ENCODE data around the gene TIMM8B.
A peak's percentile ranks its signal among the peaks of the same experiment; 100 is the strongest.

Gene TIMM8B, protein sequence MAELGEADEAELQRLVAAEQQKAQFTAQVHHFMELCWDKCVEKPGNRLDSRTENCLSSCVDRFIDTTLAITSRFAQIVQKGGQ

DNA sequence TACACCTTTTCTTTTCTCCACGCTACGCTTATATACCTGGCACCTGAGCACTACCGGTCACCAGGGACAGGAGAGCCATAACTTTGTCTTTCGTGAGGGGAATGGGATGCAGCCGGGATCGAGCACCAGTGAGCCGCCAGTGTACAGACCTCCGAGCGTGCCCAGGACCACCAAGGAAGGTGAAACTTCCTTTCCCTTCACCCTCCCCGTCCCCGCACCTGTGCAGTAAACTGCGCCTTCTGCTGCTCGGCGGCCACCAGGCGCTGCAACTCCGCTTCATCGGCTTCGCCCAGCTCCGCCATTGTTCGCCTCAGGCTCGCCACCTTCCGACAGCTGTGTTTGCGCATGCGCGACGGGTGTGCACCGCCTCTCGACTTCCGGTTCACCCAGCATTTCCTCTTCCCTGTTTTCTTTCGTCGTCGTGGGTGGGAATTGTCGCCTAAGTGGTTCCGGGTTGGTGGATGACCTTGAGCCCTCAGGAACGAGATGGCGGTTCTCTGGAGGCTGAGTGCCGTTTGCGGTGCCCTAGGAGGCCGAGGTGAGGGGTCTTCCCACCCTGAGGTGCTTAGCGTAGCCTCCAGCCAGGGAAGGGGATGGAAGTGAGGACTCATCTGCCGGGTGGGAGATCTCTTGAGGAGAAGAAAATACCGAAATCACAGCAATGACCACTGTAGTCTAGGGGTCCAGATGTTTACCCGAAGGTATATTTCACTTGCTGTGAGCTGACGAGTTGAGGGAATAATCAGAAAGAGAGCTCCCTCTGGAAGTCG, at the start of gene TIMM8B, which contains the start of gene SDHD:
TSS of gene TIMM8B (minus strand) at position 335 of the 770 bp plus-strand sequence. CDS start at position 302, 33 bp downstream.
TSS of gene SDHD (plus strand) at position 452 of the 770 bp plus-strand sequence. CDS start at position 487, 35 bp downstream.
- POLR2A ChIA-PET = interaction anchor here (0.6 to 2.2 kb wide), 12 partner anchors 10 to 950 kb away, joined by 3 to 8 read pairs (median 4); partner anchors contain the start of gene DLAT
- DNase-seq (ENCODE audit: extremely low spot score) = peak; percentile 98
- CTCF ChIA-PET = interaction anchor here (0.6 to 1.2 kb wide), 2 partner anchors 26 to 64 kb away, joined by 3 to 4 read pairs; no protein-coding TSS in a partner anchor
- TF ChIP-seq ELF4 (IDR thresholded peaks at IDR 0.05) (peak; percentile 92), FOXK2 (IDR thresholded peaks at IDR 0.05) (peak; percentile 87), SUZ12 (IDR thresholded peaks at IDR 0.05) (no peak), L3MBTL2 (conservative IDR thresholded peaks at IDR 0.05) (peak; percentile 62), ARNT (IDR thresholded peaks at IDR 0.05) (no peak)

DNA sequence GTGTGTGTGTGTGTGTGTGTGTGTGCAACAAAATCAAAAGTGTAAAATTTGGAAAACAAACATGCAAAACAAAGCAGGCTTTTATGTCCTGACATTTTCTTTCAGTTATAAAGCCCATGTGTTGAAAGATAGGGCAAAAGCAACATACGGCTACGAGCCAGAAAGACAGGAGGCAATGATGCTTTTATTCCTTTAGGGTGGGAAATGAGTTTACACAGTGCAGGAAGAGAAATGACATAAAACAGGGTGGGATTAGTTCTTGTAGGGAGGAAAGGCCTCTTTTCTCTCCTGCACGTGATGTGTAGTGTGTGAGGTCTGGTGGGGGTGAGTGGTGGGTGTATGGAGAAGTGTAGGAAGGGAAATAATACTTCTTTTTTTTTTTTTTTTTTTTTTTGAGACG, 47.9 kb upstream of the TIMM8B start:
- ChIA-PET POLR2A (no interaction called here), CTCF (no interaction called here)
- no peak for DNase-seq (ENCODE audit: extremely low spot score)
- TF ChIP-seq BHLHE40 (IDR thresholded peaks at IDR 0.05; ENCODE audit: borderline replicate concordance) (no peak), TARDBP (IDR thresholded peaks at IDR 0.05) (no peak), ELF4 (IDR thresholded peaks at IDR 0.05) (no peak), ARNT (IDR thresholded peaks at IDR 0.05) (no peak), FOXM1 (IDR thresholded peaks at IDR 0.05; ENCODE audit: borderline replicate concordance) (no peak), FOXK2 (IDR thresholded peaks at IDR 0.05) (no peak), NFRKB (IDR thresholded peaks at IDR 0.05) (no peak), ZNF384 (IDR thresholded peaks at IDR 0.05) (no peak), L3MBTL2 (conservative IDR thresholded peaks at IDR 0.05) (no peak), SUZ12 (IDR thresholded peaks at IDR 0.05) (no peak), CTBP1 (IDR thresholded peaks at IDR 0.05; ENCODE audit: borderline replicate concordance) (no peak), HDGF (IDR thresholded peaks at IDR 0.05; ENCODE audit: borderline replicate concordance) (no peak), FOXA1 (IDR thresholded peaks at IDR 0.05) (no peak), LEF1 (IDR thresholded peaks at IDR 0.05; ENCODE audit: borderline replicate concordance) (no peak), SP1 (IDR thresholded peaks at IDR 0.05) (no peak)
- TF ChIP-seq, protein P1, sequence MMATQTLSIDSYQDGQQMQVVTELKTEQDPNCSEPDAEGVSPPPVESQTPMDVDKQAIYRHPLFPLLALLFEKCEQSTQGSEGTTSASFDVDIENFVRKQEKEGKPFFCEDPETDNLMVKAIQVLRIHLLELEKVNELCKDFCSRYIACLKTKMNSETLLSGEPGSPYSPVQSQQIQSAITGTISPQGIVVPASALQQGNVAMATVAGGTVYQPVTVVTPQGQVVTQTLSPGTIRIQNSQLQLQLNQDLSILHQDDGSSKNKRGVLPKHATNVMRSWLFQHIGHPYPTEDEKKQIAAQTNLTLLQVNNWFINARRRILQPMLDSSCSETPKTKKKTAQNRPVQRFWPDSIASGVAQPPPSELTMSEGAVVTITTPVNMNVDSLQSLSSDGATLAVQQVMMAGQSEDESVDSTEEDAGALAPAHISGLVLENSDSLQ (IDR thresholded peaks at IDR 0.05) = no peak

DNA sequence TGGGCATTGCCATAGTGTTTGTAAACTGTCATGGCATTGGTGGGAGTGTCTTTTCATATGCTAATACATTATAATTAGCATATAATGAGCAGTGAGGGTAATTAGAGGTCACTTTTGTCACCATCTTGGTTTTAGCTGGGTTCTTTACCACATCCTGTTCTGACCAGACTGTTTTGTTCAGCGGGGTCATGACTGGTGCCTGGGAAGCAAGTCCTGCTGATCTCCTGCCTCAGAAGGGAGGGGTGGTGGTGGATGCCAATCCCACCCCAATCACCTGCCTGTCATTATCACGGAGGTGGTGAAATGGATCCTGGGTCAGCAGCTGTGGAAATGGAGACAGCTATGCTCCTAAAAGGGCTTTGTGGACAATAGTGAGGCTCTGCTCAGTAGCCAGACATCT, 46.2 kb upstream of the TIMM8B start:
- CTCF ChIA-PET = no interaction called here
- no peak for DNase-seq (ENCODE audit: extremely low spot score)
- TF ChIP-seq FOXM1 (IDR thresholded peaks at IDR 0.05; ENCODE audit: borderline replicate concordance) (no peak), BHLHE40 (IDR thresholded peaks at IDR 0.05; ENCODE audit: borderline replicate concordance) (no peak), LEF1 (IDR thresholded peaks at IDR 0.05; ENCODE audit: borderline replicate concordance) (no peak), FOXK2 (IDR thresholded peaks at IDR 0.05) (no peak), HDGF (IDR thresholded peaks at IDR 0.05; ENCODE audit: borderline replicate concordance) (no peak), SP1 (IDR thresholded peaks at IDR 0.05) (no peak), ZNF384 (IDR thresholded peaks at IDR 0.05) (no peak), ELF4 (IDR thresholded peaks at IDR 0.05) (no peak), ARNT (IDR thresholded peaks at IDR 0.05) (no peak), SUZ12 (IDR thresholded peaks at IDR 0.05) (no peak), L3MBTL2 (conservative IDR thresholded peaks at IDR 0.05) (no peak), TARDBP (IDR thresholded peaks at IDR 0.05) (no peak), CTBP1 (IDR thresholded peaks at IDR 0.05; ENCODE audit: borderline replicate concordance) (no peak), NFRKB (IDR thresholded peaks at IDR 0.05) (no peak), FOXA1 (IDR thresholded peaks at IDR 0.05) (no peak)
- TF ChIP-seq, protein P1 (IDR thresholded peaks at IDR 0.05) = no peak
- POLR2A ChIA-PET = no interaction called here

DNA sequence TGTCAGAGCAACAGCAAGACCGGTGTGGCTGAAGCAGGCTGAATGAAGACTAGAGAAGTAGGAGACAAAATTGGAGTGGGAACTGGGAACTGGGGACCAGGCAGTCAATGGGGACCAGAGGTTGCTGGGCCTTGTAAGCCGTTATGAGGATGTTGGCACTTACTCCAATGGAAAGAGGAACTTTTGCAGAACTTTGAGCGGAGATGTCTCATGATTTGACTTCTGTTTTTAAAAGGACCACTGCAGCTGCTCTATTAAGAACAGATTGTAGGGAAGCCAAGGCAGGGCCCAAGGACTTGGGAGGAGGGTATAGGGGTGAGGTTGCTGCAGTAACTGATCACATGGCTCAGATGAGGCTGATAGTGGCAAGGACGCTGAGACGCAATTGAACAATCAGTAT, 43.1 kb upstream of the TIMM8B start:
- no peak for DNase-seq (ENCODE audit: extremely low spot score)
- no peak for TF ChIP-seq SP1 (IDR thresholded peaks at IDR 0.05)
- no peak for TF ChIP-seq ZNF384 (IDR thresholded peaks at IDR 0.05)
- TF ChIP-seq ELF4 (IDR thresholded peaks at IDR 0.05) = no peak
- no peak for TF ChIP-seq FOXK2 (IDR thresholded peaks at IDR 0.05)
- no peak for TF ChIP-seq ARNT (IDR thresholded peaks at IDR 0.05)
- TF ChIP-seq HDGF (IDR thresholded peaks at IDR 0.05; ENCODE audit: borderline replicate concordance) = no peak
- TF ChIP-seq LEF1 (IDR thresholded peaks at IDR 0.05; ENCODE audit: borderline replicate concordance) = no peak
- no peak for TF ChIP-seq FOXA1 (IDR thresholded peaks at IDR 0.05)
- no peak for TF ChIP-seq SUZ12 (IDR thresholded peaks at IDR 0.05)
- TF ChIP-seq BHLHE40 (IDR thresholded peaks at IDR 0.05; ENCODE audit: borderline replicate concordance) = no peak
- TF ChIP-seq, protein P1 (IDR thresholded peaks at IDR 0.05) = no peak
- no peak for TF ChIP-seq TARDBP (IDR thresholded peaks at IDR 0.05)
- no peak for TF ChIP-seq NFRKB (IDR thresholded peaks at IDR 0.05)
- TF ChIP-seq FOXM1 (IDR thresholded peaks at IDR 0.05; ENCODE audit: borderline replicate concordance) = no peak
- TF ChIP-seq L3MBTL2 (conservative IDR thresholded peaks at IDR 0.05) = no peak
- TF ChIP-seq CTBP1 (IDR thresholded peaks at IDR 0.05; ENCODE audit: borderline replicate concordance) = no peak
- CTCF ChIA-PET = no interaction called here

DNA sequence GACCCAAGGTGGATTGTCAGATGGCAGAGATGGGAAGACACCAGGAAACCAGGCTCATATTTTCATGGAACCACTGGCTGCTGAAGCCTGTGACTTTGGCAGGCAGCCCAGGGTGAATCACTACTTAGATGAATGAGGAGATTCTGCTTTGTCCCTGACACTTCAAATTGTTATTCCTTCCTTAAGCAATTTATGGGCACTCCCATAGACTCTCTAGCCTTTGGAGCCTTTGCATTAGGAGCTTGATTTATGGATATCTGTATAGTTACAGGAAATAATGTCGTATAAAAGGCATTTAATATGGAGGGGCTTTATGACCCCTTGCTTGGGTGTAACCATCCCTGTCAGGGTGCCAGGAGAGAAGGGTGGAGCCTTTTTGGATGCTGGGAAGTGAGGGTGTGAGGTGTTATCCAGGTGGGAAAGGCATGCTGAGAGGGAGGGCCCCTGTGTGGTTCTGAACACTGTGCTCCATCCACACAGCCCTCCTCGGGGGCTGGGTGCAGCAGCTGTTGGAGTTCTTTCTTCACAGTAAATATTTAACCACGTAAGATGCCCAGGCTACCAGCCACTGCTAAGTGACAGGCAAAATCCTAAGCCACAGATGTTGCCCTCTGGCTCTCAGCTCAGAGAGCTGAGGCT, 42.0 kb upstream of the TIMM8B start:
- TF ChIP-seq ARNT (IDR thresholded peaks at IDR 0.05) (no peak), ELF4 (IDR thresholded peaks at IDR 0.05) (no peak), CTBP1 (IDR thresholded peaks at IDR 0.05; ENCODE audit: borderline replicate concordance) (no peak), HDGF (IDR thresholded peaks at IDR 0.05; ENCODE audit: borderline replicate concordance) (no peak), FOXA1 (IDR thresholded peaks at IDR 0.05) (no peak), L3MBTL2 (conservative IDR thresholded peaks at IDR 0.05) (no peak), NFRKB (IDR thresholded peaks at IDR 0.05) (no peak), TARDBP (IDR thresholded peaks at IDR 0.05) (no peak), FOXK2 (IDR thresholded peaks at IDR 0.05) (no peak), SUZ12 (IDR thresholded peaks at IDR 0.05) (no peak), ZNF384 (IDR thresholded peaks at IDR 0.05) (no peak), LEF1 (IDR thresholded peaks at IDR 0.05; ENCODE audit: borderline replicate concordance) (no peak), SP1 (IDR thresholded peaks at IDR 0.05) (no peak), FOXM1 (IDR thresholded peaks at IDR 0.05; ENCODE audit: borderline replicate concordance) (no peak)
- TF ChIP-seq, protein P1 (IDR thresholded peaks at IDR 0.05) = no peak
- ChIA-PET POLR2A (no interaction called here), CTCF (interaction anchor here (0.9 to 1.1 kb wide), 2 partner anchors 15 to 17 kb away, joined by 3 to 4 read pairs; no protein-coding TSS in a partner anchor)
- DNase-seq (ENCODE audit: extremely low spot score) = no peak

More for the DNA sequence above, 43.1 kb upstream of the TIMM8B start:
- POLR2A ChIA-PET = no interaction called here
